HG03025 (cell line): ENCODE data around the gene IGSF3.
"Not testable (repeated sequence)": the region's sequence is repeated elsewhere in the genome, so short reads cannot be mapped to it uniquely, and the experiment has no call there.

Experiments used
- ATAC-seq: cut with Tn5 transposase; IDR thresholded peaks from one replicate; pipeline ENCODE4 v1.9.1; 2021; ENCODE audit warnings: mild to moderate bottlenecking, moderate library complexity; ENCODE audit not compliant: unreplicated experiment, low FRiP score

IGSF3 gene

GRCh38 chr1:116631996-116632925 lies 35.3 kb downstream of the IGSF3 start:
- ATAC-seq = not testable (repeated sequence)

GRCh38 chr1:116631554-116631953 lies 36.0 kb downstream of the IGSF3 start:
- ATAC-seq = not testable (repeated sequence)

GRCh38 chr1:116630057-116630456 lies 37.5 kb downstream of the IGSF3 start:
- ATAC-seq = not testable (repeated sequence)

- ATAC-seq = not testable (repeated sequence)
Measured at GRCh38 chr1:116629441-116629840, 38.1 kb downstream of the IGSF3 start.

GRCh38 chr1:116628448-116628847 lies 39.1 kb downstream of the IGSF3 start:
- ATAC-seq = no peak

- not testable (repeated sequence) for ATAC-seq
Measured at GRCh38 chr1:116627357-116627756, 40.2 kb downstream of the IGSF3 start.

- ATAC-seq = not testable (repeated sequence)
Measured at GRCh38 chr1:116626915-116627314, 40.6 kb downstream of the IGSF3 start.

- not testable (repeated sequence) for ATAC-seq
Measured at GRCh38 chr1:116625155-116625554, 42.4 kb downstream of the IGSF3 start.

GRCh38 chr1:116624040-116624439 lies 43.5 kb downstream of the IGSF3 start:
- no peak for ATAC-seq

GRCh38 chr1:116622496-116622895 lies 45.0 kb downstream of the IGSF3 start:
- ATAC-seq = not testable (repeated sequence)

GRCh38 chr1:116621756-116622155 lies 45.8 kb downstream of the IGSF3 start:
- ATAC-seq = not testable (repeated sequence)

GRCh38 chr1:116620392-116620791 lies 47.1 kb downstream of the IGSF3 start:
- not testable (repeated sequence) for ATAC-seq

GRCh38 chr1:116619106-116619505 lies 48.4 kb downstream of the IGSF3 start:
- not testable (repeated sequence) for ATAC-seq

GRCh38 chr1:116617808-116618207 lies 49.7 kb downstream of the IGSF3 start:
- ATAC-seq = not testable (repeated sequence)

GRCh38 chr1:116613825-116614224 lies 53.7 kb downstream of the IGSF3 start:
- ATAC-seq = not testable (repeated sequence)

- ATAC-seq = not testable (repeated sequence)
Measured at GRCh38 chr1:116609801-116610371, 57.6 kb downstream of the IGSF3 start.

- not testable (repeated sequence) for ATAC-seq
Measured at GRCh38 chr1:116608841-116609240, 58.7 kb downstream of the IGSF3 start.

- not testable (repeated sequence) for ATAC-seq
Measured at GRCh38 chr1:116608151-116608550, 59.4 kb downstream of the IGSF3 start.

- ATAC-seq = not testable (repeated sequence)
Measured at GRCh38 chr1:116607463-116607862, 60.1 kb downstream of the IGSF3 start.

GRCh38 chr1:116606067-116606466 lies 61.5 kb downstream of the IGSF3 start:
- ATAC-seq = not testable (repeated sequence)

GRCh38 chr1:116605315-116605714 lies 62.2 kb downstream of the IGSF3 start:
- ATAC-seq = no peak
